Fibroblast of villous mesenchyme (primary cell): ENCODE results near the gene KIDINS220. TPM values are rescaled to one million over a fixed set of nuclear protein-coding genes. Genes with fewer than 3 reads are reported as not detected.

ENCODE experiments used
- DNase-seq: peaks from one replicate; pipeline ENCODE4 v3.0.0-alpha.2; 2010; ENCODE audit warnings: low read depth
- H3K4me3 ChIP-seq: 2 replicates; pipeline ENCODE4 v1.5.1; 2011; ENCODE audit warnings: low read depth, mild to moderate bottlenecking, low read length
- total RNA-seq: library from RNA; depleted of rRNA; stranded (reverse); fragments of >200 nt; gene quantifications from 2 replicates; pipeline ENCODE4 v1.2.3, GENCODE V29; 2012
- TF ChIP-seq, protein P1 (sequence below): IDR thresholded peaks from 2 replicates; pipeline ENCODE4 v1.5.1; 2012; ENCODE audit warnings: low read depth, mild to moderate bottlenecking, low read length; ENCODE audit not compliant: insufficient read depth

KIDINS220 gene
- total RNA-seq, 1 donor, result 91.5 TPM

DNA sequence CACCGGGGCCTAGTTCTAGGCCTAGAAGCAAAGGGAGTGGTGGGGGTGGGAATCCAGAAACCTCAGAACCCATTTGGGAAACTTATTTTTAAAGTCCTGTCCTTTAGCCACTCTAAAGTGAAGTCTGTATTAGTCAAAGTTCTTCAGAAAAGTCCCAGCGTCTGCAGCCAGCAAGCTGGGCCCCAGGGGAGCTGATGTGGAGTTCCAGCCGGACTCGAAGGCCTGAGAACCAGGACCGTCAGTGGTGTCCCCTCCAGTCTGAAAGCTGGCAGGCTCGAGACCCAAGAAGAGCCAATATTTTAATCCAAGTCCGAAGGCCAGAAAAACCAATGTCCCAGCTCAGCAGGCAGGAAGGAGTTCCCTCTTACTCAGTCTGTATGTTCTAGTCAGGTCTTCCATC is 123.1 kb downstream of the KIDINS220 start:
- TF ChIP-seq, protein P1, sequence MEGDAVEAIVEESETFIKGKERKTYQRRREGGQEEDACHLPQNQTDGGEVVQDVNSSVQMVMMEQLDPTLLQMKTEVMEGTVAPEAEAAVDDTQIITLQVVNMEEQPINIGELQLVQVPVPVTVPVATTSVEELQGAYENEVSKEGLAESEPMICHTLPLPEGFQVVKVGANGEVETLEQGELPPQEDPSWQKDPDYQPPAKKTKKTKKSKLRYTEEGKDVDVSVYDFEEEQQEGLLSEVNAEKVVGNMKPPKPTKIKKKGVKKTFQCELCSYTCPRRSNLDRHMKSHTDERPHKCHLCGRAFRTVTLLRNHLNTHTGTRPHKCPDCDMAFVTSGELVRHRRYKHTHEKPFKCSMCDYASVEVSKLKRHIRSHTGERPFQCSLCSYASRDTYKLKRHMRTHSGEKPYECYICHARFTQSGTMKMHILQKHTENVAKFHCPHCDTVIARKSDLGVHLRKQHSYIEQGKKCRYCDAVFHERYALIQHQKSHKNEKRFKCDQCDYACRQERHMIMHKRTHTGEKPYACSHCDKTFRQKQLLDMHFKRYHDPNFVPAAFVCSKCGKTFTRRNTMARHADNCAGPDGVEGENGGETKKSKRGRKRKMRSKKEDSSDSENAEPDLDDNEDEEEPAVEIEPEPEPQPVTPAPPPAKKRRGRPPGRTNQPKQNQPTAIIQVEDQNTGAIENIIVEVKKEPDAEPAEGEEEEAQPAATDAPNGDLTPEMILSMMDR, result no peak
- DNase-seq, result no peak
- H3K4me3 ChIP-seq, result no peak overlapping the region

DNA sequence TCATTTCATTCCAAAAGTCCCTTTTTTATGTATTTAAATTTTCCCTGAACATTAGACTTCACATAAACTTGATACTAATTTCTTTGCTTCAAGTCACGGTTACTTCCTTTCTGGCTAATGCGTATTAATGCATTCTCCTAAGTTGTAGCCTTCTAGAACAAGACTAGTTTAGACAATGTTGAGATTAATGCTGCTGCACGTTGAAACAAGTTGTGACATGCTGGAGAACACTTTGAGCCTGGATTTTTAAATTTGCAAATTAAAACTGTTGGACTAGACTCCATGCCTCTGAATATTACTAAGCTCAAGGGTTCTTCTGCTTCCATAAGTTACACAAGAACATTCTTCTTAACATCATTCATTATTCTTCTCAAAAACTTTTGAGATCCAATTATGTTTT is 126.5 kb downstream of the KIDINS220 start:
- DNase-seq, result no peak
- no peak overlapping the region for H3K4me3 ChIP-seq
- TF ChIP-seq, protein P1, result no peak

DNA sequence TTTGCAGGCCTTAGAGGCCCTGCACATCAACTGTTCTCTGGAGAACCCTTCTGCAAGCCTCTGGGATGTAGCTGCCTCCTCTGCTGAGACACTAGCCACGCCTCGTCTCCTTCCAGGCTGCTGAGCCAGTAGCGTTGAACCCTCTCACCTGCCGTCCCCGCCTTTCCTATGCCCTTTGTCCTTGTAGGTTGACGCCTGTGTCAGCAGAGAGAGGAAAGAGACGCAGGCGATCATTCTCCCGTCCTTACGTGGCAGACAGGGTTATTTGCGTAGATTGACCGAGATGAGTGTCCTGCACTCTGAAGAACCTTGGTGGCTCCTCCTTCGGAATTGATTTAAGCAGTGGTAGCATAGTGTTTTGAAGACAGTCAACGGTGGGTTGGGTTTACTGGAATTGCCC is 127.8 kb downstream of the KIDINS220 start:
- no peak overlapping the region for H3K4me3 ChIP-seq
- TF ChIP-seq, protein P1, result no peak
- DNase-seq, result no peak

DNA sequence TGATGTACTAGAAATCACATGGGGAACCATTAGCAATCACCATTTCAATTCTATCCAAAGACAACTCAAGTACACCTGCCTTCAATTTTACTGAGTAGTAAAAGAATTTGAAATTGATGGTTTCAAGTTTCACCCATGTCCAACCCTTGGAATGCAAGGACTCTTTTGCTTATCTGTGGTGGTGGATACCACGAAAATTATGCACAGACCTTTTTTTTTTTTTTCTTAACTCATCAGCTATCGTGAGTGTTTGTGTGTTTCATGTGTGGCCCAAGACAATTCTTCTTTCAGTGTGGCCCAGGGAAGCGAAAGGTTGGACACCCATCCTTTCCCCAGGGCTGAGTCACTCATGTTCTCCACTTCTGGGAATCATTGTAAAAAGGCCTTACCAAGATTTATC is 132.5 kb downstream of the KIDINS220 start:
- TF ChIP-seq, protein P1, result no peak
- DNase-seq, result no peak
- no peak overlapping the region for H3K4me3 ChIP-seq

DNA sequence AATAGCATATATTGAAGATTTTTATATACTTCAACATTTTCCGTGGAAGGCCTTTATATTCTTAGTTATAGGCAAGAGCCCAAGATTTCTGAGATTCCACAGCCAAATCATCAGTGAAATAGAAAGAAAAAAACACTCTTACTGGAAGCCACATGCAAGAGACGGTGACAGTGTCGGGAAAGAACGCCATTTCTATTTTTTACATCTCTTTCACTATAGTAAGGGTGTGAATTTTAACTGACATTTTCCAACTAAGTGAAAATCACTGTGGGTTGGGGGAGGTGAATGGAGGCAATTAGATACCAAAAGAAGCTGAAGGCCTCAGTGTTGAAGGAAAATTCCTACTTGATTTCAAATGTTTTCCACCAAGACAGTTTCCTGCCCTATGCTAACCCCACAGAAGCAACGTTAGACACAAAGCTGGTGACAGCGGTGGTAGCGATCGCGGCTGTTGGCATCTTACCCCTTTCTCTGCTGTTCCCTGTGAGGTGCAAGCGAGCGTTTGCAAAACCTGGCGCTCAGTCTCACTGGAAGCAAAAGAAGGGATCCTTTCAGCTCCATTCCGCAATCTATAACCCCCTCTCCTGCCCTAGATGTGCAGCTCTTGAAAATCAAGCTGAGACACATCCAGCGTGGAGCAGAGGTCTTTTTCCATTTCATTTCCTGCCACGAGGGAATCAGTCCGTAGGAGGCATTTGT is 135.6 kb downstream of the KIDINS220 start:
- no peak overlapping the region for H3K4me3 ChIP-seq
- TF ChIP-seq, protein P1, result no peak
- DNase-seq, result no peak

DNA sequence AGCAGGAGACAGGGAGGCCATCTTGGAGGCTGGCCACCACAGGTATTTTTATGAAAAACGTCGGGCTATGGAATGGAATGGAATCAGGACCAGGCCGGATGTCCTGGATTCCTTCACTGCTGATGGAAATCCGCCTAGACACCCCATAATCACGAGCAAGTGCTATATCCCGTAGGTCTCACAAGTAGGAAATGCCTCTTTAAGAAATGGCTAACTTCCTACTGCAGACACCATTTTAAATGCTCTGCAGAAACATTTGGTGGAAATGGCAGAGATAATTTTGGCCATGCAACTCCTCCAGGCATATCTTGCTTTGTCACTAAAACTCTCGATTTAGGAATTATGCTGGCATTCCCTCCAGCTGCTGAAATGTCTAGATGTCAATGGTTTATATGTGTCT is 137.6 kb downstream of the KIDINS220 start:
- no peak for DNase-seq
- TF ChIP-seq, protein P1, result no peak
- no peak overlapping the region for H3K4me3 ChIP-seq

DNA sequence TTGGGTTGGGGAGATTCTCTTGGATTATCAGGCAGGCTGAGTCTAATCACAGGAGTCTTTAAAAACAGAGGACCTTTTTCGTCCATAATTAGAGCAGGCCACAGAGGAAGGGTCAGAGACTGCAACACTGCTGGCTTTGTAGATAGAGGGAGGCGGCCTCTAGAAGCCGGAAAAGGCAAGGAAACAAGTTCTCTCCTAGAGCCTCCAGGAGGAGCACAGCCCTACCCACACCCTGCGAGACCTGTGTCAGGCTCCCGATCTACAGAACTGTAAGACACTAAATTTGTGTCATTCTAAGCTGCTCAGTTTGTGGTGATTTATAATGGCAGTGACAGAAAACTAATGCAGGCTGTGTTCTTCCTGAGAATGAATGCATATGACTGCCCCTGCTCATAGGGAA is 140.2 kb downstream of the KIDINS220 start:
- no peak overlapping the region for H3K4me3 ChIP-seq
- TF ChIP-seq, protein P1, result no peak
- DNase-seq, result no peak
